OCI-LY7 (cell line): ENCODE measurements around the gene HOXA1. TPM values are rescaled to one million over a fixed set of nuclear protein-coding genes. Genes with fewer than 3 reads are reported as not detected.

Experiments used
- BruUV-seq: library from RNA; stranded (reverse); fragments of 400-500 nt; replicated peaks from 2 replicates; lab custom pipeline; 2021; lab: Mats Ljungman, UMichigan
- CTCF ChIA-PET: fragments of 300-600 bp; sonication (Branson Sonifier 250); formaldehyde crosslinking; loops from one replicate; lab custom pipeline; 2022; ENCODE audit warnings: antibody characterized with exemption; ENCODE audit not compliant: unreplicated experiment; lab: Charles Lee
- POLR2A ChIA-PET: fragments of 300-600 bp; sonication (Branson Sonifier 250); formaldehyde crosslinking; loops from one replicate; lab custom pipeline; 2022; ENCODE audit warnings: antibody characterized with exemption; lab: Charles Lee
- DNase-seq: peaks from one replicate; pipeline ENCODE4 v3.0.0-alpha.2; 2015; ENCODE audit warnings: low spot score
- H2AFZ ChIP-seq: fragments of 200-600 bp; sonication (generic), shearing (Covaris generic); 2 replicates; pipeline ENCODE4 v1.6.1; 2014; ENCODE audit warnings: mild to moderate bottlenecking, antibody characterized with exemption, low read length, moderate library complexity
- H3K27ac ChIP-seq: fragments of 200-600 bp; sonication (generic); 2 replicates; pipeline ENCODE4 v1.5.1; 2014; ENCODE audit warnings: mixed run types, low read depth, mild to moderate bottlenecking, moderate library complexity, low read length, inconsistent platforms; ENCODE audit not compliant: poor library complexity, severe bottlenecking
- H3K36me3 ChIP-seq: fragments of 200-600 bp; sonication (generic); 2 replicates; pipeline ENCODE4 v1.6.1; 2014; ENCODE audit warnings: mild to moderate bottlenecking, antibody characterized with exemption, low read length, moderate library complexity, mixed read lengths; ENCODE audit not compliant: insufficient read depth
- H3K4me1 ChIP-seq: fragments of 200-600 bp; sonication (generic); 2 replicates; pipeline ENCODE4 v1.5.1; 2014; ENCODE audit warnings: mild to moderate bottlenecking, low read length; ENCODE audit not compliant: insufficient read depth, poor library complexity, severe bottlenecking
- H3K4me2 ChIP-seq: fragments of 200-600 bp; sonication (generic); 2 replicates; pipeline ENCODE4 v1.6.1; 2014; ENCODE audit warnings: mild to moderate bottlenecking, low read length
- H3K4me3 ChIP-seq: fragments of 200-600 bp; sonication (generic); 2 replicates; pipeline ENCODE4 v1.5.1; 2014; ENCODE audit warnings: mild to moderate bottlenecking, low read depth, low read length; ENCODE audit not compliant: poor library complexity, severe bottlenecking
- H3K79me2 ChIP-seq: fragments of 200-600 bp; sonication (generic); 2 replicates; pipeline ENCODE4 v1.6.1; 2016; ENCODE audit warnings: low read depth, mild to moderate bottlenecking, low read length, moderate library complexity, mixed read lengths; ENCODE audit not compliant: insufficient read depth
- H3K9me2 ChIP-seq: fragments of 200-600 bp; sonication (generic); 2 replicates; pipeline ENCODE4 v1.6.1; 2016; ENCODE audit warnings: mild to moderate bottlenecking, low read length, mixed read lengths; ENCODE audit not compliant: insufficient read depth
- H3K9me3 ChIP-seq: fragments of 200-600 bp; sonication (generic); 2 replicates; pipeline ENCODE4 v1.6.1; 2014; ENCODE audit warnings: mild to moderate bottlenecking, mixed run types, low read length, mixed read lengths
- H4K20me1 ChIP-seq: fragments of 200-600 bp; sonication (generic); 2 replicates; pipeline ENCODE4 v1.6.1; 2014; ENCODE audit warnings: mild to moderate bottlenecking, antibody characterized with exemption, low read length, moderate library complexity, mixed read lengths; ENCODE audit not compliant: insufficient read depth
- CTCF ChIP-seq: fragments of 200-600 bp; sonication (generic); conservative IDR thresholded peaks from 2 replicates; pipeline ENCODE4 v1.5.1; 2014; ENCODE audit warnings: mild to moderate bottlenecking, antibody characterized with exemption, low read length, moderate library complexity, mixed read lengths
- EZH2phosphoT487 ChIP-seq: fragments of 200-600 bp; sonication (generic); IDR thresholded peaks from 2 replicates; pipeline ENCODE4 v1.6.1; 2018; ENCODE audit warnings: low read depth, borderline replicate concordance, mild to moderate bottlenecking, mixed run types, antibody characterized with exemption, low read length, moderate library complexity, mixed read lengths
- intact Hi-C: fragments of 100-400 bp; cut with micrococcal nuclease; formaldehyde crosslinking; loops from one replicate; pipeline ENCODE4 v1.10.0; 2022; ENCODE audit not compliant: unreplicated experiment
- total RNA-seq, 2 experiments: library from RNA; depleted of rRNA in 1 of 2; stranded (reverse); fragments of >200 nt in 1 of 2; shearing (Covaris generic) in 1 of 2; gene quantifications; 2 replicates each; pipeline ENCODE4 v1.2.3, GENCODE V29; 2014 to 2022

The HOXA1 gene
- total RNA-seq, 2 experiments from 2014 or later, result 3.0 to 8.2 TPM

- BruUV-seq, result no TSS peak
- H3K4me2 ChIP-seq, result peak overlapping the region; percentile 86
- CTCF ChIA-PET, result no interaction called here
- POLR2A ChIA-PET, result interaction anchor here (0.7 to 2.2 kb wide), 3 partner anchors 10 to 21 kb away, joined by 3 to 10 read pairs (median 4); no protein-coding TSS in a partner anchor
- H2AFZ ChIP-seq, result no peak overlapping the region
- intact Hi-C loops, result no loop called here
- TF ChIP-seq CTCF, result no peak
- no peak for TF ChIP-seq EZH2phosphoT487
- no peaks in the 10 kb centered on the region for H3K36me3 ChIP-seq
- H3K4me3 ChIP-seq, result peak overlapping the region; percentile 80
- H3K9me2 ChIP-seq, result no peaks in the 10 kb centered on the region
- peaks cover 5% of the 10 kb centered on the region; the same call in 1 of the 2 replicates for H4K20me1 ChIP-seq
- no peaks in the 10 kb centered on the region; the same call in 1 of the 2 replicates for H3K79me2 ChIP-seq
- H3K9me3 ChIP-seq, result no peaks in the 10 kb centered on the region
- H3K27ac ChIP-seq, result no peak overlapping the region
- DNase-seq, result no peak
- peaks cover 31% of the 10 kb centered on the region for H3K4me1 ChIP-seq
These were observed 1.3 kb downstream of the HOXA1 start for GRCh38 chr7:27094304-27095049.

- Histone ChIP-seq H3K4me3 (no peak overlapping the region), H2AFZ (no peak overlapping the region), H3K36me3 (no peaks in the 10 kb centered on the region), H3K4me1 (peaks cover 31% of the 10 kb centered on the region), H3K9me2 (no peaks in the 10 kb centered on the region), H3K4me2 (no peak overlapping the region), H3K9me3 (no peaks in the 10 kb centered on the region), H4K20me1 (peaks cover 5% of the 10 kb centered on the region; the same call in 1 of the 2 replicates), H3K79me2 (no peaks in the 10 kb centered on the region; the same call in 1 of the 2 replicates), H3K27ac (no peak overlapping the region)
- DNase-seq, result no peak
- intact Hi-C loops, result no loop called here
- BruUV-seq, result no TSS peak
- no peak for TF ChIP-seq EZH2phosphoT487
- no peak for TF ChIP-seq CTCF
- POLR2A ChIA-PET, result interaction anchor here (0.6 to 2.2 kb wide), 4 partner anchors 9 to 57 kb away, joined by 3 to 10 read pairs (median 4); no protein-coding TSS in a partner anchor
- CTCF ChIA-PET, result no interaction called here
These were observed 2.5 kb downstream of the HOXA1 start for GRCh38 chr7:27093184-27093895.
